Rectal smooth muscle tissue (tissue), 1 donor: ENCODE results near the gene SDK1.

ENCODE experiments used
- H3K27ac ChIP-seq: one replicate; pipeline ENCODE4 v1.7.0; 2013; ENCODE audit warnings: low read depth, low read length, inconsistent platforms
- H3K27me3 ChIP-seq: one replicate; pipeline ENCODE4 v1.7.0; 2013; ENCODE audit warnings: low read length; ENCODE audit not compliant: control insufficient read depth, insufficient read depth
- H3K36me3 ChIP-seq: one replicate; pipeline ENCODE4 v1.7.0; 2013; ENCODE audit warnings: low read length; ENCODE audit not compliant: control insufficient read depth, insufficient read depth
- H3K4me1 ChIP-seq: one replicate; pipeline ENCODE4 v1.7.0; 2013; ENCODE audit warnings: low read length; ENCODE audit not compliant: control insufficient read depth, insufficient read depth
- H3K4me3 ChIP-seq: one replicate; pipeline ENCODE4 v1.7.0; 2013; ENCODE audit warnings: low read length
- H3K9ac ChIP-seq: one replicate; pipeline ENCODE4 v1.7.0; 2013; ENCODE audit warnings: low read length

The SDK1 gene

DNA sequence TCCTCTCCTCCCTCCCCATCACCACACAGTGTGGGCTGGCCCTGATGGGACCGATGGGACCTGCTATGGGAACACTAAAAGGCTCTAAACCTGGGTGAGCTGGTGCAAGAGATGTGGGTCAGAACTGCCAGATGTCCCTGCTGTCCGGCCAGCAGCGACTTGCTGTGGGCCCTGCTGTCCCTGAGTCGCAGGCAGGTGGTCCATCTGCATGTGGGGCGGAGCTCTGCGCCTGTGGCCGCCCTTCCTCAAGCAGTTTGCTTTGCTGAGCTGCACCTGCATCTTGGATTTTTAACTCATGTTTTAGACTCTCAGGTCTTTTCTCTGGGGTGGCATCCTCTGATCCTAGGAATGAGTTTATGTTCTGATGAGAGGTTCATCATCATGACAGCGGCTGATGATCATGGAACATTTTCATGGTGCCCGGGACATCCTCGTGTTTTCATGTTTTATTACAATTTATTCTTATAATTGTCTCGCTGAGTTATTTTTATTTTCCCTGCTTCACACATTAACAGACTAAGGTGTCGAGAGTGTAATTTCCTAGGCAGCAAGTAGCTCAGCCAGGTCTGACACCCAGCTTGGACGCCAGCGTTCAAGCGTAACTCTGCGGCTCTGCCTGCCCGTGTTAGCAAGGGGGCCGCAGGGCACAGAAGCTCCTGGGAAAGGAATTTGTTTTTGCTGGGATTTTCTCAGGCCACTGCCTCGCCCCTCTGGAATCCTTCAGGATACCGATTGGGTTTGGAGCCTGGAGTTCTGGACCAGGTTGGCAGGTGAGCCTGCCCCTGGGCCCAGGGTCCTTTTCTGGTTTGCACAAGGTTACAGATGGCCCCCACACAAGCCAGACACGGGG is 765.8 kb downstream of the SDK1 start:
- H3K4me3 ChIP-seq = no peak overlapping the region
- no peak overlapping the region for H3K9ac ChIP-seq
- H3K27me3 ChIP-seq = no peaks in the 10 kb centered on the region
- peaks cover 2% of the 10 kb centered on the region for H3K4me1 ChIP-seq
- no peaks in the 10 kb centered on the region for H3K36me3 ChIP-seq
- H3K27ac ChIP-seq = no peak overlapping the region

DNA sequence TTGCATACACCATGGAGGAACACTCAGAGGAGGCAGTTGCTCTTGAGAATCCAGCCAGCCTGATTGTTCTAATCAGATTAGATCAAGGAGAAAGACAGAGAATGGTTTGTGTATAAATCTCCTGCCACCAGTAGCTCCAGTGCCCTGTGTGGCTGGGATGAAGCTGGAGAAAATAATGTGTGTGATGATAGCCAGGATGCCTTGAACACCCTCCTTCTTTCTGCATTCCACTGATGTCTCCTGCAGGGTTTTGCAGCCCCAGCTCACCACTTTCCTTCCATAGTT is 766.4 kb downstream of the SDK1 start:
- no peaks in the 10 kb centered on the region for H3K36me3 ChIP-seq
- H3K27me3 ChIP-seq = no peaks in the 10 kb centered on the region
- H3K4me3 ChIP-seq = no peak overlapping the region
- H3K27ac ChIP-seq = no peak overlapping the region
- H3K9ac ChIP-seq = no peak overlapping the region
- H3K4me1 ChIP-seq = peaks cover 2% of the 10 kb centered on the region

DNA sequence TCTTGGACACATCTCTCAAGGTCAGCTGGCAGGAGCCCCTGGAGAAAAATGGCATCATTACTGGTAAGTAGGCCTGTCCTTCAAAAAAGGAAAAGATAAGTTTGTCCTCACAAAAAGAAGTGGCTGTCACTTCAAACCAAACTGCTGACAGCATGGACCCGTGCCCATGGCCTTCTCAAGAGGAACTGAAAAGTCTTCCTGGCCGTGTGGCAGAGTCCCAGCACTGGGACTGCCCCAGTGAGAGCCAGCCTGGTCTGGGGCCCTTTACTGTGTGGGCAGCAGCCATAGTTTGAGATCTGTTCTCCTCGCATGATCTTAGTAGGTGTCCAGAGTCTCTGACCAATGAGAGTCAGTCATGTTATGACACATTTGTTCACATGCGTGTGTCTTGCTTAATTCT is 766.8 kb downstream of the SDK1 start:
- H3K4me1 ChIP-seq = peaks cover 2% of the 10 kb centered on the region
- no peak overlapping the region for H3K27ac ChIP-seq
- no peaks in the 10 kb centered on the region for H3K36me3 ChIP-seq
- H3K27me3 ChIP-seq = no peaks in the 10 kb centered on the region
- H3K4me3 ChIP-seq = no peak overlapping the region
- H3K9ac ChIP-seq = no peak overlapping the region

DNA sequence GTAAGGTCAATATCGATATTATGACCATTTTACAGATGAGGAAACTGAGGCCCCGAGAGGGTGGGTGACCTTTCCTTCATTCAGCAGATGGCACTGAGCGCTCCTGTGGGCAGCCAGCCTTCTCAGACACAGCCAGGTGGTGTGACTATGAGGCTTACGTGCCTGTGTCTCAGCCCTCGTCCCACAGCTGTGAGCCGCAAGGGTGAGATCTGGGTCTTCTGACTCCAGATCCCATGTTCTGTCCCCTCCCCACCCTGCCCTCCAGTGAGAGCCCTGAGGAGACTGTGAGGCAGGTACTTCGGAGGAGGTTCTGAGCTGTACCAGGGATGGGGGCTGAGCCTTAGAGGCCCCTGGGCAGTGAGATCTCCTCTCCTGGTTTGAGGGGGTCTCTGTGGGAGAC is 767.2 kb downstream of the SDK1 start:
- H3K27ac ChIP-seq = no peak overlapping the region
- no peaks in the 10 kb centered on the region for H3K36me3 ChIP-seq
- no peak overlapping the region for H3K9ac ChIP-seq
- peaks cover 2% of the 10 kb centered on the region for H3K4me1 ChIP-seq
- H3K27me3 ChIP-seq = no peaks in the 10 kb centered on the region
- no peak overlapping the region for H3K4me3 ChIP-seq

DNA sequence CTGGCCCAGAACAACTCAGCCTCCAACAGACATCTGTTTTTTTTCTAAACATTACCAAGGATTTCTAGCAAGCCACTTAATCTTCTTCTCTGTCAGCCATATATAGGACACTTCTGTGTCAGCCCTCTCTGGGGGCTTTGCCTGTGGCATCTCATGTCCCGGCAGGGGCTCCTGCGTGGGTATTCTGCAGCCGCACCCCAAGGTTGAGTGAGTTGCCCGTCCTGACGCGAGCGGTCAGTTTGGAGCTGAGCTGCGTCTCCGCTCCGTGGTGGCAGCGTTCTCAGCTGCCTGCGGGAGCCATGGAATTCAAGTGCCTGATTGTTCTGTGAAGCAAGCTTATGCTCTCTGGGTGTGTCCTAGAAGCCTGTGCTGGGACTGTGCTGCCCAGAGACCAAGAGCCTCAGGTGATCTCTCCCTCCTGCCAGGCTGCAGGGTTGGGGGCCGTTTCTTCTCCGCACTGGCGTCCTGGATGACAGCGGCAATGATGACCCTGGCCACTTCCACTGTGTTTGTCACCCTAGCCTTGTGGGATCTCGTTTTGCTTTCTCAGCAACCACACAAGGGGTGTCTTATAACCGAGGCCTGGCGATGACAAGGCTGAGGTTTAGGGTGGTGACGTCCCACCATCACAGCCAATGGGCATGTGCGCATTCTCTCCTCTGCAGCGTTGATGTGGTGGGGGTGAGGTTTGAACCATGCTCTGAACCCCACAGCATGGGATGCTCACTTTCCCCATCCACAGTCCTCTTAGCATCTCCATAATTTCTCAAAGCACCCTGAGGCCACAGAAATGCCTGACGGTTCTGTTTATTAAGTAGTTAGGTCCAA is 768.4 kb downstream of the SDK1 start:
- Histone ChIP-seq H3K36me3 (no peaks in the 10 kb centered on the region), H3K9ac (no peak overlapping the region), H3K27ac (no peak overlapping the region), H3K27me3 (no peaks in the 10 kb centered on the region), H3K4me3 (no peak overlapping the region), H3K4me1 (peaks cover 2% of the 10 kb centered on the region)

DNA sequence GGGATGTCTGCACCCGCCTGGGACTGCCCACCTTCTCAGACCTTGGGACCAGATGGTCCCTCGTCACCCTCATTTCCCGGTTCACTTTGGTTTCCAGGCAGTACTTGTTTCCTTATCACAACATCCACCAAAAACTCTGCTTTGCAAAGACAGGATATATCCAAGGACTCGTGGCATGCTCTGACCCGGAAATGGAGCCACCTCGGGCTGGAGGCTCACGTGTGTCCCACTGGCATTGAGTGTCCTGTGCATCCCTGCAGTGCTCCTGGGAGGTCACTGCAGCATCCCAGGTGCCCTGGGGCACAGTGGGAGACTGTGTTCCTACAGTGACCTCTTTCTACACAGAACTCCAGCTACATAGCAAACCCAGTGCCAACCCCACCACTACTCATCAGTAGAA is 769.2 kb downstream of the SDK1 start:
- Histone ChIP-seq H3K27me3 (no peaks in the 10 kb centered on the region), H3K27ac (no peak overlapping the region), H3K4me1 (peaks cover 2% of the 10 kb centered on the region), H3K36me3 (no peaks in the 10 kb centered on the region), H3K4me3 (no peak overlapping the region), H3K9ac (no peak overlapping the region)

DNA sequence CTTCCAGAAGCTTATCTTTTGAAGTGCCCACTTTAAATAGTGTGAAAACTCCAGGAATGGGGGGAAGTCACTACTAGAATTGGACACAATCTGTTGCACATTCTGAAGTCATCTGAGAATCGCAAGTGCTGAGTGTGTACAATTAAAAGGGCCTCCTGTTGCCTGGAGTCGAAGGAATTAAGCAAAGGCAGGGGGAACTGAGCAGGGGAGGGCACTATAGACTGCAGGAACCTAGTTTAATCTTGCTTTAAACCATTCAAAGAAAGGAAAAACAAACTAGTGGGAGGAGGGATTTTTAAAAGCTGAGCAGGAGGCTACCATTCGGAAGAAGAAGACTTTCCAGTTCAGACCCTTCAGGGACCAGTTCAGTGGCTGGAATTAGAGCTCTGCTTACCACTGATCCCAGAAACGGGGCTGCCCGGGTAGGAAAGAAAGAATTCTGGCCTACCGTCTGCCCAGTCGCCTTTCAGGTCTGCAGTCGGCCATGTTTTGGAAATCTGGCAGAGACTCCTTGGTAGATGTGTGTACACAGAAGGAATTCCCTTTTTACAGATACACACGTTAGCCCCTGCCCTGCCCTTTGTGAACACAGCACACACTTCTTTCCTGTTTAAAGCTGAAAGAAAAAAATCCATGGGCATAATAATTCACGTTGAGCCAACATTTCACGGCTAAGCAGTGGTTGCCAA is 770.5 kb downstream of the SDK1 start:
- no peaks in the 10 kb centered on the region for H3K36me3 ChIP-seq
- H3K27me3 ChIP-seq = no peaks in the 10 kb centered on the region
- H3K4me3 ChIP-seq = no peak overlapping the region
- no peak overlapping the region for H3K27ac ChIP-seq
- no peaks in the 10 kb centered on the region for H3K4me1 ChIP-seq
- no peak overlapping the region for H3K9ac ChIP-seq

DNA sequence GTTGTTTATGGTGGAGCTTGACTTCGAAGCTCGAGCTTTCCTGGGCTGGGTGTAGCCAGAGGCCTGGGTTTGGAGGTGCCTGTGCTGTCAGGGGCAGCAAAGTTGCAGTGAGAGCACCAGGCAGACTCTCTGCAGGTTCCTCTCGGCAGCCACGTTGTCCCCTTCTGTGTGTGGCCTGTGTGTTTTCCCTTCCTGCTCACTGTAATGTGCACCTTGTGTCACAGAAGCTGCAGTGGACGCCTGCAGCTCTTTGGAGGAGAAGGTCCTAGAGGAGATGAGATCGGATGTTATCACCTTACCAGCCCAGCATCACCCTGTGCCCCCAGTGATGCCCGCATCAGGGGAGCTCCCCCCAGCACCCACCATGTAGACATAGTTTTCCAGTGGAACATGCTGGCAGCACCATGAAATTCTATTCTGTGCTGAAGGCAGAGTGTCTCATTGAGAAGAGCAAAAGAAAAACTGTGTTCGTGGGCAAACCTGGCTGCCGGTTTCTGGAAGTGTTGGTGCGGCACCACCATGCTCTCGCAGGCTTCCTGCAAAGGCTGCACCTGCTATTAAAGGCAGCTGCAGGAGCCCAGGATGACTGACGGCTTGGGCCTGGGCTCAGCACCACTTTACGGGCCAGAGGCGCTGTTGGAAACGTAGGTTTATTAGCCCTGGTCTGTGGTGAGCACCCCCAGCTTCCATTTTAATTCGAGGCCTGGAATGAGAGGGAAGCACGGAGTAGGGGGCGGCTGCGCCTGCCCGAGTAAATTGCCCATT is 771.3 kb downstream of the SDK1 start:
- Histone ChIP-seq H3K9ac (no peak overlapping the region), H3K27ac (no peak overlapping the region), H3K4me3 (no peak overlapping the region)

DNA sequence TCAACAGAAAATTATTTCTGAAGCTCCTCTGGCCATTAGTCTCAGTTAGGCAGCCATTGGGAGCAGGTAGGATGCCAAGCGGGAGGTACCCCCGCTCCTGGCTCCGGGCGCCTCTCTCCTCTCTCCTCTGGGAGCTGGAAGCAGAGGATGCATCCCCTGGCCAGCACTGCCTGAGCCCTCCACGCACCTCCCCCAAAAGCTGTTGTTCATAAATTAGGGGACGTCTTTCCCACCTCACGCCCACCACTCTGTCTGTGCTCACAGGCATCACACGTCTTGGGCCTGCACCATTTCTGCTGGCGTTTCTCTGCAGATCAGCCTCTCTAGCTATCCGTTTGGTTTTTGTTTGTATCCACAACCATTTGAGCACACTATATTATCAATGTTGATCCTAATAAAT is 772.0 kb downstream of the SDK1 start:
- H3K27ac ChIP-seq = no peak overlapping the region
- no peaks in the 10 kb centered on the region for H3K36me3 ChIP-seq
- no peak overlapping the region for H3K9ac ChIP-seq
- H3K4me3 ChIP-seq = no peak overlapping the region
- no peaks in the 10 kb centered on the region for H3K27me3 ChIP-seq
- no peaks in the 10 kb centered on the region for H3K4me1 ChIP-seq

More for the DNA sequence above, 771.3 kb downstream of the SDK1 start:
- no peaks in the 10 kb centered on the region for H3K36me3 ChIP-seq
- H3K4me1 ChIP-seq = no peaks in the 10 kb centered on the region
- no peaks in the 10 kb centered on the region for H3K27me3 ChIP-seq

DNA sequence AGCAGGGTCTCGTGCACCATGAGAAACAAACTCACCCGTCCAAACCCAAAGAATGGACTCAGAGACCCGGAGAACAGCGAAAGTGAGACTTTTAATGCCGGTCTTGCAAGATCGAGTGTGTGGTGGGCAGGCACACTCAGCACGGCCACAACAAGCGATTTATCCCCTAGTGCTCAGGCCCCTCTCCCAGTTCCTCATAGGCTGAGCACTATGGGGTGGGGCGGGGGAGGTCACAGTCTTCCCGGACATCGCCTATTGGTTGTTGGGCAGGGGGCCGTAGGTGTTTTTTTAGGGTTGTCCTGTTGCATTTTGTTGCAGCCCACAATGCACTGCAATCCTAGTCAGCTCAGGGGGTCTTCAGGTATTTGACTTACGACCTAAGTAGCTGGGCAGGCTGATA is 772.7 kb downstream of the SDK1 start:
- Histone ChIP-seq H3K4me1 (no peaks in the 10 kb centered on the region), H3K4me3 (no peak overlapping the region), H3K9ac (no peak overlapping the region), H3K36me3 (no peaks in the 10 kb centered on the region), H3K27me3 (no peaks in the 10 kb centered on the region), H3K27ac (no peak overlapping the region)

DNA sequence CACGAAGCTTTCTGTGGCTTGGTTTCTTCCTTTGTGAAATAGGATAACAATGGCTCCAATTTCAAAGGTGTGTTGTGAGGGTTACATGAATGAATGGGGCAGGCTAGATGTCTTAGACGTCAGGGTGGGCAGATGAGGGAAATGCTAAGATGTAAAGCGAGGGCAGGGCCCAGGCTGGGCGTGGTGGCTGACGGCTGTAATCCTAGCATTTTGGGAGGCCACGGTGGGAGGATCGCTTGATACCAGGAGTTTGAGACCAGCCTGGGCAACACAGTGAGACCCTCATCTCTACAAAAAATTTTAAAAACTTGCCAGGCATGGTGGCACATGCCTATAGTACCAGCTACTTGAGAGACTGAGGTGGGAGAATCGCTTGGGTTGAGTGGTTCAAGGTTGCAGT is 773.4 kb downstream of the SDK1 start:
- Histone ChIP-seq H3K27me3 (no peaks in the 10 kb centered on the region), H3K4me1 (no peaks in the 10 kb centered on the region), H3K27ac (no peak overlapping the region), H3K4me3 (no peak overlapping the region), H3K36me3 (no peaks in the 10 kb centered on the region), H3K9ac (no peak overlapping the region)

DNA sequence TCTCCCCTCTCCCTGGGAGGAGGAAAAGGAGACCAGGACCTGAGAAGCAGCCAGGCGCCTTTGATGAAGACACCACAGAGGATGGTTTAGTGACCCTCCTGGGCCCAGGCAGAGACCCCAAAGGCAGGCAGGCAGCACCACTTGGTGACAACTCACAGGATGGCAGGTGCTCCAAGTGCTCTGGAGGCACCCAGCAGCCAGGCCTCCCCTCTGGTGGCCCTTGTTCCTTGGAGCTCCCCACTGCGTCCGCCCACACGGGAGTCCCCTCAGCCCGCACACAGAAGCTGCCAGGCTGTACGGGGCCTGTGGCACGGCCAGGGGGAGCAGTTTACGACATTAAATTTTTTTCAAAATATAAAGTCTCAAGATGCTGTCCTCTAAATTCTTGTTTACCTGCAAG is 773.9 kb downstream of the SDK1 start:
- no peaks in the 10 kb centered on the region for H3K4me1 ChIP-seq
- H3K9ac ChIP-seq = no peak overlapping the region
- no peaks in the 10 kb centered on the region for H3K27me3 ChIP-seq
- H3K36me3 ChIP-seq = no peaks in the 10 kb centered on the region
- no peak overlapping the region for H3K4me3 ChIP-seq
- no peak overlapping the region for H3K27ac ChIP-seq
